A549 (cell line): Measurements from ENCODE around the gene HPS5.

Experiments
- CHD4 ChIP-seq: fragments of 200-600 bp; sonication (generic); IDR thresholded peaks from 2 replicates; pipeline ENCODE4 v1.6.1; 2016; ENCODE audit warnings: antibody characterized with exemption, mild to moderate bottlenecking, borderline replicate concordance
- RCOR1 ChIP-seq: fragments of 150-350 bp; IDR thresholded peaks from 2 replicates; pipeline ENCODE4 v1.6.1; 2014; ENCODE audit warnings: antibody characterized with exemption, low read length, low read depth
- SMC3 ChIP-seq: fragments of >200 bp; sonication (Bioruptor Twin); formaldehyde crosslinking; IDR thresholded peaks from 3 replicates; pipeline ENCODE4 v1.6.1; 2018; ENCODE audit warnings: inconsistent platforms

GRCh38 chr11:18320617-18321016 lies 1.3 kb downstream of the HPS5 start:
- TF ChIP-seq SMC3 (no peak), CHD4 (no peak), RCOR1 (no peak)
